HG02763 (cell line): Measurements from ENCODE around the gene TINCR.
"Not testable (repeated sequence)": the region's sequence is repeated elsewhere in the genome, so short reads cannot be mapped to it uniquely, and the experiment has no call there.

Experiments
- ATAC-seq: cut with Tn5 transposase; IDR thresholded peaks from one replicate; pipeline ENCODE4 v1.9.1; 2021; ENCODE audit warnings: mild to moderate bottlenecking, moderate library complexity; ENCODE audit not compliant: unreplicated experiment

The TINCR gene

DNA sequence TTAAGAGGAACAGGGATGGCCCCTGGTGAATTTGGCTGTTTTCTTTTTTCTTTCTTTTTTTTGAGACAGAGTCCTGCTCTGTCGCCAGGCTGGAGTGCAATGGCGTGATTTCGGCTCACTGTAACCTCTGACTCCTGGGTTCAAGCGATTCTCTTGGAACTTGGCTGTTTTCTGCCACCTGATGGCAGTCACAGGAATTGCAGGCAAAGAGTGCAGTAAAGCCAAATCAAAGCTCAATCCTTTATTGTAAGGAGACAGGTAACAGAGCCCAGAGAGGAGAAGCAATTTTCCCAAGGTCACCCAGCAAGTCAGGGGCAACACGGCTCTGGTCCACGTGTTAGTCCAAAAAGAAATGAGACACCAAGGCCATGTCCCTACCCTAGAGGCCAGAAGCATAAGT lies 6.2 kb downstream of the TINCR start:
- no peak for ATAC-seq

- ATAC-seq, result no peak
Measured at GRCh38 chr19:5560156-5560555, 7.6 kb downstream of the TINCR start.

- ATAC-seq, result no peak
Measured at GRCh38 chr19:5559804-5560133, 8.0 kb downstream of the TINCR start.

DNA sequence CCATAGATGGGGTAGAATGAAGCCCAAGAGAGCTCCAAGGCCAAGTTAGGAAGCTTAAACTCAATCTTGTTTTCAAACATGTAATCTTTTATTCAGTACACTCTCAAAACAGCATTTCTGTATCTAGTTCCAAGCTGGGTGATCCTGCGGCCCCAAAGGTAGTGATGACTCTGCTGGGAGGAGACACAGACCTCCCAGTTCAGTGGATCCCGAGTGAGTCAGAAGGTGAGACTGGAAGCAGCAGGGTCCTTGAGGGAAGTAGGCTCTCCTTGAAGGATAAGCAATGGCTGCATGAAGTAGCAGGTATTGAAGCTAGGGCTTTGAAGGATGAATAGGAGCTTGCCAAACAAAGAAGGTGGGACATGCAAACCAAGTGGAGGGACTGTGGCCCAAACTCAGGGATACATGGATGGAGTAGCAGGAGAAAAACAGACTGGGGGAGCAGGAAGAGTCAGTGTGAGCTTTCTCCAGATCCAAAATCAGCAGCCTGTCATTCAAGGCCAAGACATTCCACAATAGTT lies 9.6 kb downstream of the TINCR start:
- no peak for ATAC-seq

- no peak for ATAC-seq
Measured at GRCh38 chr19:5557691-5558090, 10.1 kb downstream of the TINCR start.

GRCh38 chr19:5554828-5555227 lies 12.9 kb downstream of the TINCR start:
- no peak for ATAC-seq

- ATAC-seq, result no peak
Measured at GRCh38 chr19:5553892-5554291, 13.9 kb downstream of the TINCR start.

GRCh38 chr19:5547881-5548280 lies 19.9 kb downstream of the TINCR start:
- ATAC-seq, result no peak

DNA sequence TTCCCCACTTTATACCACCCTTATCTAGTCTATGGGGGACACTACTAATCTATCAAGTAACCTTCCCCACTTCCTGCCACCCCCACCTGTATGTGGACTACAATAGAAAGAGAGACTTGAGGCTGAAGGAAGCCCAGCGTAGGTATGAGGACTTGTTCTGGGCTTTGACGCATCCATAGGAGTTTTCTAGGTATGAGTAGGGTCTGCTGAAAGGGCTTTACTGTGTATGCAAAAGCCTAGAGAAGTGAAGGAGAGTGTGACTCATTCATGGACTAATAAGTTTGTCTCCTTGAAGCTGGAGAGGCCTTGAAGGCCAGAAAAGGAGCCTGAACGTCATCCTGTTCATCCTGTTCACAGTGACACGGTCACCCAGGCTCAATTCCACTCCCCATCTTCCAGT lies 21.8 kb downstream of the TINCR start:
- ATAC-seq, result no peak

DNA sequence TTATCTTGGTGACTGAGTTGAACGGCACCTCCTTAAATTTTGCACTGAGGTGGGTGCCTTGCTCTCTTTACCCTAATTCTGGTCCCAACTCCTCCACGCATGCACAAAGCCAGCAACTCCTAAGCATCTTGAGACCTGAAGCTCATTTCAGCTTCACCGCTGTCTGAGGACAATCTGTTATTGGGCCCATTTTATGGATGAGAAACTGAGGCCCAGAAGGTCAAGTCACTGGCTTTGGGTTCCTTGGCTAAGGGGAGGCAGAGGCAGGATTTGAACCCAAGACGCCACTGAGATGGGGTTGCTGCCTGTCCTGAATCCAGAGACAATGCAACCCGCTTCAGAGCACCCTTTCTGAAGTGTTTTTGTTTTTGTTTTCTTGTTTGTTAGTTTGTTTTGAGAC lies 22.7 kb downstream of the TINCR start:
- no peak for ATAC-seq

- ATAC-seq, result no peak
Measured at GRCh38 chr19:5542665-5543064, 25.1 kb downstream of the TINCR start.

- ATAC-seq, result no peak
Measured at GRCh38 chr19:5541456-5541855, 26.3 kb downstream of the TINCR start.

- ATAC-seq, result no peak
Measured at GRCh38 chr19:5540208-5540607, 27.5 kb downstream of the TINCR start.

GRCh38 chr19:5537870-5538269 lies 29.9 kb downstream of the TINCR start:
- no peak for ATAC-seq

GRCh38 chr19:5536982-5537579 lies 30.7 kb downstream of the TINCR start:
- not testable (repeated sequence) for ATAC-seq

GRCh38 chr19:5536337-5536894 lies 31.3 kb downstream of the TINCR start:
- ATAC-seq, result no peak

GRCh38 chr19:5534787-5535586 lies 32.8 kb downstream of the TINCR start:
- ATAC-seq, result no peak

- no peak for ATAC-seq
Measured at GRCh38 chr19:5533257-5533656, 34.5 kb downstream of the TINCR start.

DNA sequence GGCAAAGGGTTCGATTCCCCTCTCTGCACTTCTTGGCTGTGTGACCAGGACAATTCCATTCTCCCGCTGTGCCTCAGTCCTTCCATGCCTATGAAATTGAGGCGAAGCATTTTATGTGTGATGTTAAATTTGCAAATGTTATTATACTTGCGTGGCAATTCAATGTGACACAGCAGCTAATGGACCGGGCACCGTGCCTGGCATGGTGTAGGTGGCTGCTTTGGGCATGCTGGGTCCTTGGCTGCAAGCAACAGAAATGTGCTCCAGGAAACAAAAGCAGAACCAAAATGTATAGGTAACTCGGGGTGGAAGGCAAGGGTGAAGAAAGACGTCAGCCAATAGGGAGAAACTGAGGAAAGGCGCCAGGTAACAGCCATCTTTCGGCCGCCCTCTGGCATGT lies 37.1 kb downstream of the TINCR start:
- no peak for ATAC-seq

- no peak for ATAC-seq
Measured at GRCh38 chr19:5526691-5527090, 41.1 kb downstream of the TINCR start.

GRCh38 chr19:5524081-5524480 lies 43.7 kb downstream of the TINCR start:
- no peak for ATAC-seq

DNA sequence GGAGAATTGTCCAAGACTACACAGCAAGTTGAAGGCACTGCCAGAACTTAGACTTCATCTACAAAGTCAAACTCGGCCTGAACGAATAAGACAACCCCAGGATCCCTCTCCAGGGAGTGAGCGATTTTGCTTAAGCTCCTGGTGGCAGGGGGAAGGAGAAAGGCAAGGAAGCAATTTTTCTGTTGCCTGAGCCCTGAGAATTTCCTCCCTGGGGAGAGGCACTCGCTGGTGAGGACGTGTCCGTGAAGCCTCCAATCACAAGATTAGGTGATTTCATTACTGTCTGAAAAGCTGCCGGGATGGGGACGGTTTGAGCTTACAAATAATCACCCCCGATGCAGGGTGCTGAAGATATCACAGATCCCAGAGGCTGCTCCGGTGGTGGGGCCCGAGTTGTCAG lies 45.6 kb downstream of the TINCR start:
- no peak for ATAC-seq
